Parathyroid adenoma (tissue), 2 donors: ENCODE measurements around the gene NOL4L.

ENCODE experiments used
- H2AFZ ChIP-seq: fragments of 300-600 bp; sonication (generic); one replicate; pipeline ENCODE4 v1.7.0; 2017; ENCODE audit warnings: antibody characterized with exemption, mild to moderate bottlenecking
- H3K27ac ChIP-seq: fragments of 300-600 bp; sonication (generic); one replicate; pipeline ENCODE4 v1.7.0; 2017
- H3K27me3 ChIP-seq: fragments of 300-600 bp; sonication (generic); one replicate; pipeline ENCODE4 v1.7.0; 2017; ENCODE audit warnings: low read length; ENCODE audit not compliant: control insufficient read depth, insufficient read depth
- H3K36me3 ChIP-seq: fragments of 300-600 bp; sonication (generic); one replicate; pipeline ENCODE4 v1.7.0; 2017; ENCODE audit warnings: low read length; ENCODE audit not compliant: control insufficient read depth, insufficient read depth
- H3K4me1 ChIP-seq: fragments of 300-600 bp; sonication (generic); one replicate; pipeline ENCODE4 v1.7.0; 2017; ENCODE audit warnings: control low read depth
- H3K4me2 ChIP-seq: fragments of 300-600 bp; sonication (generic); one replicate; pipeline ENCODE4 v1.7.0; 2017; ENCODE audit warnings: low read length
- H3K4me3 ChIP-seq: fragments of 300-600 bp; sonication (generic); one replicate; pipeline ENCODE4 v1.7.0; 2017; ENCODE audit warnings: low read depth, low read length
- H3K79me2 ChIP-seq: fragments of 300-600 bp; sonication (generic); one replicate; pipeline ENCODE4 v1.7.0; 2017; ENCODE audit warnings: control low read depth
- H3K9ac ChIP-seq: fragments of 300-600 bp; sonication (generic); one replicate; pipeline ENCODE4 v1.7.0; 2017; ENCODE audit warnings: mild to moderate bottlenecking
- H3K9me3 ChIP-seq: fragments of 300-600 bp; sonication (generic); one replicate; pipeline ENCODE4 v1.7.0; 2017; ENCODE audit warnings: low read length; ENCODE audit not compliant: control insufficient read depth
- CTCF ChIP-seq: fragments of 300-600 bp; sonication (generic); IDR thresholded peaks from one replicate; pipeline ENCODE4 v1.7.0; 2017; ENCODE audit warnings: antibody characterized with exemption, mild to moderate bottlenecking
- donor health status: primary hyperparathyroidism.

Gene NOL4L

GRCh38 chr20:32465092-32465900 lies 119.8 kb downstream of the NOL4L start:
- Histone ChIP-seq H3K36me3 (no peaks in the 10 kb centered on the region), H3K4me2 (no peak overlapping the region), H3K9me3 (no peaks in the 10 kb centered on the region), H3K4me1 (no peaks in the 10 kb centered on the region), H3K27ac (peak overlapping the region; percentile 12), H2AFZ (no peak overlapping the region), H3K4me3 (no peak overlapping the region), H3K9ac (no peak overlapping the region), H3K27me3 (no peaks in the 10 kb centered on the region), H3K79me2 (peaks cover 26% of the 10 kb centered on the region)
- TF ChIP-seq CTCF = no peak

GRCh38 chr20:32464401-32465091 lies 120.6 kb downstream of the NOL4L start:
- H3K4me3 ChIP-seq = no peak overlapping the region
- no peaks in the 10 kb centered on the region for H3K4me1 ChIP-seq

GRCh38 chr20:32463642-32464400 lies 121.3 kb downstream of the NOL4L start:
- Histone ChIP-seq H3K36me3 (no peaks in the 10 kb centered on the region), H3K4me2 (no peak overlapping the region), H3K9ac (no peak overlapping the region), H3K9me3 (no peaks in the 10 kb centered on the region), H3K27me3 (no peaks in the 10 kb centered on the region), H3K27ac (no peak overlapping the region), H3K79me2 (peaks cover 22% of the 10 kb centered on the region), H2AFZ (no peak overlapping the region), H3K4me3 (no peak overlapping the region), H3K4me1 (no peaks in the 10 kb centered on the region)
- TF ChIP-seq CTCF = no peak

More at GRCh38 chr20:32464401-32465091, 120.6 kb downstream of the NOL4L start:
- Histone ChIP-seq H3K36me3 (no peaks in the 10 kb centered on the region), H3K27ac (no peak overlapping the region), H3K27me3 (no peaks in the 10 kb centered on the region), H3K9ac (no peak overlapping the region), H3K79me2 (peaks cover 22% of the 10 kb centered on the region), H2AFZ (no peak overlapping the region), H3K4me2 (no peak overlapping the region), H3K9me3 (no peaks in the 10 kb centered on the region)
- no peak for TF ChIP-seq CTCF

GRCh38 chr20:32462900-32463641 lies 122.1 kb downstream of the NOL4L start:
- H3K27ac ChIP-seq = no peak overlapping the region
- H3K27me3 ChIP-seq = no peaks in the 10 kb centered on the region
- H3K4me2 ChIP-seq = no peak overlapping the region
- H2AFZ ChIP-seq = no peak overlapping the region
- H3K4me3 ChIP-seq = no peak overlapping the region
- H3K79me2 ChIP-seq = peaks cover 19% of the 10 kb centered on the region
- H3K9me3 ChIP-seq = no peaks in the 10 kb centered on the region
- no peak for TF ChIP-seq CTCF
- no peaks in the 10 kb centered on the region for H3K36me3 ChIP-seq
- no peak overlapping the region for H3K9ac ChIP-seq
- no peaks in the 10 kb centered on the region for H3K4me1 ChIP-seq
